ENCODE measurements around the gene APOL5. TPM values are rescaled to one million over a fixed set of nuclear protein-coding genes. Genes with fewer than 3 reads are reported as not detected.

APOL5 gene
- total RNA-seq, 5 donors from 2014 or later (not counting 1 experiment from before 2014, with no cell fraction given), result not detected

DNA sequence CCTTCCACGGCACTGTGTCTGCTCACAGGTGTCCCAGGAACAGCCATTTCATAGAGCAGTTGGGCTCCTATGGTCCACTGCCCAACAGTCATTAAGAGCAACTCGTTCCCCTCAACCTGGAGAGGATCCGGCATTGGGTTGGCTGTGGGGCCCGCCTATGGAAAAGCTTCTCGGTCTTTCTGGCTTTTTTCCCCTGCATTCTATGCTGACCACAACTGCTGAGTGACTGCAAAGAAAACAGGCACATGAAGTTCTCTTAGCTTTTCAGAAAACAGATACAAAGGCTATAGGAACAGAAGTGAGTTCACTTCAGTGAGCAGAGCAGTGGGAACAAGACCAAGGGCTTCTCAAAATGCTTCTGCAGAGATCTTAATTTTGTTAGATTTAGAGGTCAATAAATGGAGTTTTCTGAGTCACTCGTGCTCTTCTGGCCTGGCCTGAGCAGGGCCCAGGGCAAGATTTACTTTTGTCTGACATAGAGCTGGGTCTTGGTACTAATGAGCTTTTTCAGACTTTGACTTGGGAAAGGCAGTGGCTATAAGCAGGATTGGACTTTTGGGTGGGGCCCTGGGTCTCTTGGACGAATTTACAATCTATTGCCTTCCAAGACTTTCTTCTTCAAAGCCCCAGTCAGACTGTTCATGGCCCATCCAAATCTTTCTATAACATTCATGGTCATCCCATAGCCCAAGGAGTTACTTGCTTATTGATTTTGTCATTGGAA lies 13.6 kb upstream of the APOL5 start:
- WGBS (ENCODE audit: insufficient coverage), result 85% methylated on average over 6 of the region's 7 CpGs
- Histone ChIP-seq H3K36me3 (ENCODE audit: control insufficient read depth in 2 of 2, extremely low read depth in 1 of 2, insufficient read depth in 1 of 2, low read length in 1 of 2) (no peaks in the 10 kb centered on the region), H3K4me1 (ENCODE audit: control insufficient read depth in 1 of 2, extremely low read depth in 1 of 2, insufficient read depth in 2 of 2, low read length in 2 of 2) (no peaks in the 10 kb centered on the region), H3K27me3 (replicated peaks in 1 of 2; ENCODE audit: control insufficient read depth in 2 of 2, extremely low read depth in 1 of 2, insufficient read depth in 2 of 2, low read length in 1 of 2) (no peaks in the 10 kb centered on the region), H3K9me3 (no peaks in the 10 kb centered on the region), H3K27ac (ENCODE audit: low read length) (no peak overlapping the region), H3K4me3 (ENCODE audit: control insufficient read depth in 1 of 2, extremely low read depth in 1 of 2, low read length in 1 of 2) (no peak overlapping the region)
- Mint-ChIP-seq H3K27me3 (no peaks in the 10 kb centered on the region), H3K27ac (no peak overlapping the region), H3K4me3 (no peak overlapping the region), H3K4me1 (no peaks in the 10 kb centered on the region), H3K36me3 (no peaks in the 10 kb centered on the region), H3K9me3 (no peaks in the 10 kb centered on the region)
- DNase-seq (no peak), ATAC-seq (replicated peaks in 1 of 4) (no peak)
- ChIA-PET POLR2A (no interaction called here), CTCF (interaction anchor here in 1 of 2 donors (1.5 kb wide), 1 partner anchor 76 kb away, joined by 4 read pairs; no protein-coding TSS in a partner anchor)

DNA sequence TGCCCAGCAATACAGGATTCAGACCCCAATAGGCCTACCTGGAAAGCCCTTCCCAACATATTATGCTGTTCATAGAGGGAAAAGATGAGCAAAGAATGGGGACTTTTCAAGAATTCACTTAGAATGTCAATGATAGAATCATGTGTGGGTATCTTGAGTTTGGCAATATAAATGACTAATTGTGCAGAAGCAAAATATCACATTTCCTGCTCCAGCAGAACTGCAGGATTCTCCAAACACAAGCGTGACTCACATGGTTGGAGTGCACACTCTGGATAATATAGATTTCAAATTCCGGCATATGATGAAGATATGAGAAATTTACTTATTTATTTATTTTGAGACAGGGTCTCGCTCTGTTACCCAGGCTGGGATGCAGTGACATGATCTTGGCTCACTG lies 12.5 kb upstream of the APOL5 start:
- no peaks in the 10 kb centered on the region for H3K27me3 Mint-ChIP-seq
- no peak for ATAC-seq (replicated peaks in 1 of 4)
- no peaks in the 10 kb centered on the region for H3K4me1 ChIP-seq (ENCODE audit: control insufficient read depth in 1 of 2, extremely low read depth in 1 of 2, insufficient read depth in 2 of 2, low read length in 2 of 2)
- H3K36me3 ChIP-seq (ENCODE audit: control insufficient read depth in 2 of 2, extremely low read depth in 1 of 2, insufficient read depth in 1 of 2, low read length in 1 of 2), result no peaks in the 10 kb centered on the region
- ChIA-PET CTCF (interaction anchor here in 1 of 2 donors (1.5 kb wide), 1 partner anchor 78 kb away, joined by 4 read pairs; no protein-coding TSS in a partner anchor), POLR2A (interaction anchor here in 1 of 2 donors (0.7 kb wide), 1 partner anchor 287 kb away, joined by 3 read pairs; no protein-coding TSS in a partner anchor)
- no peak for DNase-seq
- no peak overlapping the region for H3K27ac ChIP-seq (ENCODE audit: low read length)
- no CpG with 5 or more reads among the region's 3 CpGs for WGBS (ENCODE audit: insufficient coverage)
- H3K4me1 Mint-ChIP-seq, result no peaks in the 10 kb centered on the region
- H3K27me3 ChIP-seq (replicated peaks in 1 of 2; ENCODE audit: control insufficient read depth in 2 of 2, extremely low read depth in 1 of 2, insufficient read depth in 2 of 2, low read length in 1 of 2), result no peaks in the 10 kb centered on the region
- no peak overlapping the region for H3K4me3 Mint-ChIP-seq
- no peak overlapping the region for H3K4me3 ChIP-seq (ENCODE audit: control insufficient read depth in 1 of 2, extremely low read depth in 1 of 2, low read length in 1 of 2)
- H3K27ac Mint-ChIP-seq, result no peak overlapping the region
- no peaks in the 10 kb centered on the region for H3K36me3 Mint-ChIP-seq
- H3K9me3 Mint-ChIP-seq, result no peaks in the 10 kb centered on the region
- no peaks in the 10 kb centered on the region for H3K9me3 ChIP-seq

DNA sequence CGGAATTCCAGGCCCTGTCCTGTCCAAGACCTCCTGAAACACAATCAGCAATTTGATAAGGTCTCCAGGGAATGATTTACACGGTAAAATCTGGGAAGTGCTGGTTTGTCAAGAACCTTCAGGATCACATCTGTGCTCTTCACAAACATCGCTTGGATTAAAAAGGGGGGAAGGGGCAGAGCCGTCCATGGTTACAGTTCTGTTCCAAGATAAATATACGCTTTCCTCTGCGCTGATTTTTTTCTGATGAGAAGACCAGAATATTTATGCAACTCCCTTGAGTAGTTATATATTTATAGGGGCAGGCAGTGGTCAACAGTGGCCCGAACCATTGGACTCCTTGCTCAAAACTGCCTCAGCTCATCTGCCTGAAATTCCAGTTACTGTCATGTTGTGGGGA lies 9.2 kb upstream of the APOL5 start:
- Mint-ChIP-seq H3K36me3 (no peaks in the 10 kb centered on the region), H3K4me3 (no peak overlapping the region), H3K27ac (no peak overlapping the region), H3K4me1 (no peaks in the 10 kb centered on the region), H3K9me3 (peaks cover 6 to 11% (median 8%) of the 10 kb centered on the region in 3 donors), H3K27me3 (peaks cover 3 to 8% of the 10 kb centered on the region in 2 donors)
- Histone ChIP-seq H3K4me3 (ENCODE audit: control insufficient read depth in 1 of 2, extremely low read depth in 1 of 2, low read length in 1 of 2) (no peak overlapping the region), H3K4me1 (ENCODE audit: control insufficient read depth in 1 of 2, extremely low read depth in 1 of 2, insufficient read depth in 2 of 2, low read length in 2 of 2) (no peaks in the 10 kb centered on the region), H3K9me3 (no peaks in the 10 kb centered on the region), H3K36me3 (ENCODE audit: control insufficient read depth in 2 of 2, extremely low read depth in 1 of 2, insufficient read depth in 1 of 2, low read length in 1 of 2) (no peaks in the 10 kb centered on the region), H3K27ac (ENCODE audit: low read length) (no peak overlapping the region), H3K27me3 (replicated peaks in 1 of 2; ENCODE audit: control insufficient read depth in 2 of 2, extremely low read depth in 1 of 2, insufficient read depth in 2 of 2, low read length in 1 of 2) (no peaks in the 10 kb centered on the region)
- CTCF ChIA-PET, result no interaction called here
- DNase-seq, result no peak
- WGBS (ENCODE audit: insufficient coverage), result 77% methylated on average over 3 of the region's 7 CpGs
- ATAC-seq (replicated peaks in 1 of 4), result no peak
- POLR2A ChIA-PET, result no interaction called here

DNA sequence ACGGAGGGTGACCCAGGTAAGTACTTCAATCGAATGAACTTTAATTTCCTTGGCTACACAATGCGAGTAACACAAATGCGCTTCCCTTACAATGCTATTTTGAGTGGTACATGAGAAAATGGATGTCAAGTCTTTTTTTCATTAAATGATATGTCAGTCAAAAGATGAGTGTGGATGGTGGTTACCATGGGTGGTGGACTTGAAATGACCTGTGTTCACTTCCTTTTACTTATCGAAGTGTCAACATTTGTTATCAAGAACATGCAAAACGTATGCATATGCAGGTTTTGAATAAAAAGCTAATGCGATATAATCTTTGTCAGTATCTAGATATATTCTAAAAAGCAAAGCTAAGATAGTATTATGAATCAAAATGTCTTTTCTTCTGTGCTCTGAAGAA lies 8.8 kb upstream of the APOL5 start:
- no peaks in the 10 kb centered on the region for H3K9me3 ChIP-seq
- H3K27me3 ChIP-seq (replicated peaks in 1 of 2; ENCODE audit: control insufficient read depth in 2 of 2, extremely low read depth in 1 of 2, insufficient read depth in 2 of 2, low read length in 1 of 2), result no peaks in the 10 kb centered on the region
- H3K4me3 ChIP-seq (ENCODE audit: control insufficient read depth in 1 of 2, extremely low read depth in 1 of 2, low read length in 1 of 2), result no peak overlapping the region
- WGBS (ENCODE audit: insufficient coverage), result 100% methylated on average over 2 of the region's 7 CpGs
- no peak overlapping the region for H3K27ac ChIP-seq (ENCODE audit: low read length)
- no peaks in the 10 kb centered on the region for H3K4me1 ChIP-seq (ENCODE audit: control insufficient read depth in 1 of 2, extremely low read depth in 1 of 2, insufficient read depth in 2 of 2, low read length in 2 of 2)
- no peak overlapping the region for H3K27ac Mint-ChIP-seq
- CTCF ChIA-PET, result no interaction called here
- H3K4me1 Mint-ChIP-seq, result no peaks in the 10 kb centered on the region
- DNase-seq, result no peak
- no peaks in the 10 kb centered on the region for H3K36me3 Mint-ChIP-seq
- no peak for ATAC-seq (replicated peaks in 1 of 4)
- H3K27me3 Mint-ChIP-seq, result peaks cover 7 to 12% of the 10 kb centered on the region in 2 donors
- no peak overlapping the region for H3K4me3 Mint-ChIP-seq
- H3K36me3 ChIP-seq (ENCODE audit: control insufficient read depth in 2 of 2, extremely low read depth in 1 of 2, insufficient read depth in 1 of 2, low read length in 1 of 2), result no peaks in the 10 kb centered on the region
- H3K9me3 Mint-ChIP-seq, result peaks cover 6 to 14% (median 8%) of the 10 kb centered on the region in 3 donors
- POLR2A ChIA-PET, result no interaction called here

DNA sequence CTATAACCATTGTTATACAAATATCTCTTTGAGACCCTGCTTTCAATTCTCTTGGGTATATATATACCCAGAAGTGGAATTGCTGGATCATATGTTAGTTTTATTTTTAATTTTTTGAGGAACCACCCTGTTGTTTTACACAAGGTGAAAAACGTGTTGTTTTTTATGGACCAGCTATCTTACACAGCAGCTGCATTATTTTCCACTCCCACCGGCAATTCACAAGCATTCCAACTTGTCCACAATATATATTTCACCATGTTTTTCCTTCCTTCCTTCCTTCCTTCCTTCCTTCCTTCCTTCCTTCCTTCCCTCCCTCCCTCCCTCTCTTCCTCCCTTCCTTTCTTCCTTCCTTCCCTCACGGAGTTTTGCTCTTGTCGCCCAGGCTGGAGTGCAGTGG lies 6.3 kb upstream of the APOL5 start:
- Histone ChIP-seq H3K27ac (ENCODE audit: low read length) (no peak overlapping the region), H3K27me3 (replicated peaks in 1 of 2; ENCODE audit: control insufficient read depth in 2 of 2, extremely low read depth in 1 of 2, insufficient read depth in 2 of 2, low read length in 1 of 2) (peaks cover 0 to 5% of the 10 kb centered on the region in 2 experiments), H3K4me1 (ENCODE audit: control insufficient read depth in 1 of 2, extremely low read depth in 1 of 2, insufficient read depth in 2 of 2, low read length in 2 of 2) (no peaks in the 10 kb centered on the region), H3K9me3 (no peaks in the 10 kb centered on the region), H3K36me3 (ENCODE audit: control insufficient read depth in 2 of 2, extremely low read depth in 1 of 2, insufficient read depth in 1 of 2, low read length in 1 of 2) (no peaks in the 10 kb centered on the region), H3K4me3 (ENCODE audit: control insufficient read depth in 1 of 2, extremely low read depth in 1 of 2, low read length in 1 of 2) (no peak overlapping the region)
- DNase-seq, result no peak
- Mint-ChIP-seq H3K36me3 (no peaks in the 10 kb centered on the region), H3K27me3 (peaks cover 12 to 18% of the 10 kb centered on the region in 2 donors), H3K4me3 (no peak overlapping the region), H3K9me3 (peaks cover 6 to 14% (median 8%) of the 10 kb centered on the region in 3 donors), H3K4me1 (no peaks in the 10 kb centered on the region), H3K27ac (no peak overlapping the region)
- ChIA-PET POLR2A (no interaction called here), CTCF (no interaction called here)
- WGBS (ENCODE audit: insufficient coverage), result 89% methylated on average over 4 of the region's 4 CpGs
- no peak for ATAC-seq (replicated peaks in 1 of 4)

DNA sequence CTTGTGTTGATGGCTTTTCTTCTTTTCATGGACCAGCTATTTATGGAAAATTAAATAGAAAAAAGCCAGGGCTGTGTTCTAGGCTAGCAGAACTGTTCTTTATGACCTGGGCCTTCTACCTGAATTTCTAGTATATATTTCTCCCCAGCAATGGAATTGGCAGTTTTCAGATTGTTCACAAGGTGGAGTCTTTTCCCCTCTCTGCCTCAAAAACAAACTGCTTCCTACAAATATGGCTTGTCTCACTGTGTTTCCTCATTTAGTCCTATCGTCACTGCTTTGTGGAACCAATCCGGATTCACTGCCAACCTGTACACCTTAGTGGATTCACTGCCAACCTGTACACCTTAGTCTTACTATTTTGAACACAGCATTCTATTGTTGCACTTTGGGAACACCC lies 5.0 kb upstream of the APOL5 start:
- ChIA-PET CTCF (no interaction called here), POLR2A (interaction anchor here in 1 of 2 donors (0.5 kb wide), 1 partner anchor 62 kb away, joined by 4 read pairs; no protein-coding TSS in a partner anchor)
- Histone ChIP-seq H3K4me1 (ENCODE audit: control insufficient read depth in 1 of 2, extremely low read depth in 1 of 2, insufficient read depth in 2 of 2, low read length in 2 of 2) (no peaks in the 10 kb centered on the region), H3K4me3 (ENCODE audit: control insufficient read depth in 1 of 2, extremely low read depth in 1 of 2, low read length in 1 of 2) (no peak overlapping the region), H3K27ac (ENCODE audit: low read length) (no peak overlapping the region), H3K9me3 (no peaks in the 10 kb centered on the region), H3K36me3 (ENCODE audit: control insufficient read depth in 2 of 2, extremely low read depth in 1 of 2, insufficient read depth in 1 of 2, low read length in 1 of 2) (no peaks in the 10 kb centered on the region), H3K27me3 (replicated peaks in 1 of 2; ENCODE audit: control insufficient read depth in 2 of 2, extremely low read depth in 1 of 2, insufficient read depth in 2 of 2, low read length in 1 of 2) (peaks cover 0 to 5% of the 10 kb centered on the region in 2 experiments)
- no peak for ATAC-seq (replicated peaks in 1 of 4)
- DNase-seq, result no peak
- Mint-ChIP-seq H3K4me1 (no peaks in the 10 kb centered on the region), H3K9me3 (peaks cover 6 to 14% (median 8%) of the 10 kb centered on the region in 3 donors), H3K27me3 (peaks cover 12 to 18% of the 10 kb centered on the region in 2 donors), H3K27ac (no peak overlapping the region), H3K4me3 (no peak overlapping the region), H3K36me3 (no peaks in the 10 kb centered on the region)
- 100% methylated on average over 2 of the region's 2 CpGs for WGBS (ENCODE audit: insufficient coverage)

All from T-cell (primary cell).